ENCODE measurements around the gene EFHD2.

EFHD2 gene

GRCh38 chr1:15445390-15446122 lies 35.9 kb downstream of the EFHD2 start:
- no peak overlapping the region for H2AFZ ChIP-seq (ENCODE audit: low read depth, low read length, severe bottlenecking)
- no peaks in the 10 kb centered on the region for H3K9me3 ChIP-seq (ENCODE audit: insufficient read depth, low read length)
- no peaks in the 10 kb centered on the region for H3K79me2 ChIP-seq (ENCODE audit: insufficient read depth, low read length)
- H3K4me3 ChIP-seq (ENCODE audit: insufficient read depth, low read length, poor library complexity, severe bottlenecking): no peak overlapping the region
- H3K9me2 ChIP-seq (replicated peaks; ENCODE audit: insufficient read depth, low read length): no peaks in the 10 kb centered on the region
- no peak overlapping the region for H3K27ac ChIP-seq (ENCODE audit: low read depth, low read length)
- no peaks in the 10 kb centered on the region for H3K36me3 ChIP-seq (ENCODE audit: low read length)
- H3K9ac ChIP-seq (ENCODE audit: low read length): no peak overlapping the region
- H3K27me3 ChIP-seq (ENCODE audit: low read length): no peaks in the 10 kb centered on the region
- no peaks in the 10 kb centered on the region for H3F3A ChIP-seq (ENCODE audit: insufficient read depth)
- no peak overlapping the region for H3K4me2 ChIP-seq (ENCODE audit: low read depth, low read length, poor library complexity, severe bottlenecking)
- no peaks in the 10 kb centered on the region for H4K20me1 ChIP-seq (ENCODE audit: low read depth, low read length)
- TF ChIP-seq EZH2phosphoT487 (conservative IDR thresholded peaks at IDR 0.05; ENCODE audit: low read length) (no peak), CTCF (IDR thresholded peaks at IDR 0.05; ENCODE audit: insufficient read depth, low read length, poor library complexity, severe bottlenecking) (no peak)

DNA sequence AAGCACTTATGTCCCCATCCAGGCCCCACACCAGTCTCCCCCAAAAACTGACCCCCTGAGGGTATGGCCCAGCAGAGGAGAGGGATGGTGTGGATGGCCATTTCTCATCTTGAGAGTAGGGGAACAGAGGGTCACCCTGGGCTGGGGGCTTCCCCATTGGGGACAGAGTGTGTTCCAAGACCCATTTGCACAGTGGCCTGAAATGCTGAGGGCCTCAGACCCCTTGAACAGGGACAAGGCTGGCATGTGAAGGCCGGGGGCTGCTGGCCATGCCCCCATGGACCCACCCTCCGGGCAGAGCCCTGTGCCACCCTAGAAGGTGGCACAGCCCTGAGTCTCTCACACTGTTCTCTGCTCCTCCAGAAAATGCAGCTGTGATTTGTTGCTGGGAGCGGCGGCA lies 36.5 kb downstream of the EFHD2 start:
- Histone ChIP-seq H3K9me3 (ENCODE audit: insufficient read depth, low read length) (no peaks in the 10 kb centered on the region), H3K79me2 (ENCODE audit: insufficient read depth, low read length) (no peaks in the 10 kb centered on the region), H3K36me3 (ENCODE audit: low read length) (no peaks in the 10 kb centered on the region), H3K4me3 (ENCODE audit: insufficient read depth, low read length, poor library complexity, severe bottlenecking) (no peak overlapping the region), H3K27ac (ENCODE audit: low read depth, low read length) (no peak overlapping the region), H3K9ac (ENCODE audit: low read length) (no peak overlapping the region), H3K9me2 (replicated peaks; ENCODE audit: insufficient read depth, low read length) (no peaks in the 10 kb centered on the region), H3K27me3 (ENCODE audit: low read length) (no peaks in the 10 kb centered on the region), H4K20me1 (ENCODE audit: low read depth, low read length) (no peaks in the 10 kb centered on the region), H3K4me2 (ENCODE audit: low read depth, low read length, poor library complexity, severe bottlenecking) (no peak overlapping the region), H3F3A (ENCODE audit: insufficient read depth) (no peaks in the 10 kb centered on the region), H2AFZ (ENCODE audit: low read depth, low read length, severe bottlenecking) (no peak overlapping the region)
- no peak for TF ChIP-seq CTCF (IDR thresholded peaks at IDR 0.05; ENCODE audit: insufficient read depth, low read length, poor library complexity, severe bottlenecking)
- TF ChIP-seq EZH2phosphoT487 (conservative IDR thresholded peaks at IDR 0.05; ENCODE audit: low read length): no peak

- H3K27me3 ChIP-seq (ENCODE audit: low read length): no peaks in the 10 kb centered on the region
- no peaks in the 10 kb centered on the region for H4K20me1 ChIP-seq (ENCODE audit: low read depth, low read length)
- H3K4me2 ChIP-seq (ENCODE audit: low read depth, low read length, poor library complexity, severe bottlenecking): no peak overlapping the region
- no peaks in the 10 kb centered on the region for H3K9me3 ChIP-seq (ENCODE audit: insufficient read depth, low read length)
- H2AFZ ChIP-seq (ENCODE audit: low read depth, low read length, severe bottlenecking): no peak overlapping the region
- no peaks in the 10 kb centered on the region for H3K79me2 ChIP-seq (ENCODE audit: insufficient read depth, low read length)
- no peak overlapping the region for H3K9ac ChIP-seq (ENCODE audit: low read length)
- TF ChIP-seq CTCF (IDR thresholded peaks at IDR 0.05; ENCODE audit: insufficient read depth, low read length, poor library complexity, severe bottlenecking) (no peak), EZH2phosphoT487 (conservative IDR thresholded peaks at IDR 0.05; ENCODE audit: low read length) (no peak)
- H3K27ac ChIP-seq (ENCODE audit: low read depth, low read length): no peak overlapping the region
- H3F3A ChIP-seq (ENCODE audit: insufficient read depth): no peaks in the 10 kb centered on the region
- H3K4me3 ChIP-seq (ENCODE audit: insufficient read depth, low read length, poor library complexity, severe bottlenecking): no peak overlapping the region
- H3K36me3 ChIP-seq (ENCODE audit: low read length): no peaks in the 10 kb centered on the region
- H3K9me2 ChIP-seq (replicated peaks; ENCODE audit: insufficient read depth, low read length): no peaks in the 10 kb centered on the region
Measured at GRCh38 chr1:15448877-15449462, 39.3 kb downstream of the EFHD2 start.
